Activated CD4-positive, alpha-beta T cell treated with anti-CD3 and anti-CD28 coated beads for 36 hours (primary cell): Measurements from ENCODE around the gene GSK3B. TPM values are rescaled to one million over a fixed set of nuclear protein-coding genes. Genes with fewer than 3 reads are reported as not detected.

Source experiments
- ATAC-seq: fragments of 200-7000 bp; cut with Tn5 transposase; one replicate; pipeline ENCODE4 v1.10.0; 2021; ENCODE audit warnings: mild to moderate bottlenecking, moderate library complexity
- CTCF ChIA-PET: fragments of 350-600 bp; sonication (Branson Sonifier 250); formaldehyde crosslinking; loops from one replicate; lab custom pipeline; 2021; ENCODE audit warnings: antibody characterized with exemption; lab: Charles Lee
- POLR2A ChIA-PET: fragments of 350-600 bp; sonication (Branson Sonifier 250); formaldehyde crosslinking; loops from one replicate; lab custom pipeline; 2021; ENCODE audit warnings: antibody characterized with exemption, inconsistent platforms; lab: Charles Lee
- DNase-seq: peaks from one replicate; pipeline ENCODE4 v3.0.0-alpha.2; 2020
- H3K27ac Mint-ChIP-seq: one replicate; pipeline ENCODE4 v1.8.0; 2021; ENCODE audit warnings: mixed read lengths
- H3K27me3 Mint-ChIP-seq: one replicate; pipeline ENCODE4 v1.8.0; 2021; ENCODE audit warnings: mixed read lengths
- H3K36me3 Mint-ChIP-seq: one replicate; pipeline ENCODE4 v1.8.0; 2021; ENCODE audit warnings: low read depth, mixed read lengths
- H3K4me1 Mint-ChIP-seq: one replicate; pipeline ENCODE4 v1.8.0; 2021; ENCODE audit warnings: mixed read lengths
- H3K4me3 Mint-ChIP-seq: one replicate; pipeline ENCODE4 v1.8.0; 2021; ENCODE audit warnings: mild to moderate bottlenecking, moderate library complexity, mixed read lengths
- H3K9me3 Mint-ChIP-seq: one replicate; pipeline ENCODE4 v1.8.0; 2021; ENCODE audit warnings: low read depth, mixed read lengths
- intact Hi-C, 2 experiments: fragments of 100-400 bp; cut with DNase I in 1 of 2; cut with micrococcal nuclease in 1 of 2; formaldehyde crosslinking; loops; one replicate each; pipeline versions ENCODE4 v1.14.2 to v1.15.1; 2022 to 2024; cut with DNase I, micrococcal nuclease
- total RNA-seq, 2 experiments: library from RNA; stranded (reverse); gene quantifications; one replicate each; pipeline ENCODE4 v1.2.3, GENCODE V29; 2021

The GSK3B gene
- total RNA-seq, 2 experiments from 2014 or later: 29.1 to 31.5 TPM

DNA sequence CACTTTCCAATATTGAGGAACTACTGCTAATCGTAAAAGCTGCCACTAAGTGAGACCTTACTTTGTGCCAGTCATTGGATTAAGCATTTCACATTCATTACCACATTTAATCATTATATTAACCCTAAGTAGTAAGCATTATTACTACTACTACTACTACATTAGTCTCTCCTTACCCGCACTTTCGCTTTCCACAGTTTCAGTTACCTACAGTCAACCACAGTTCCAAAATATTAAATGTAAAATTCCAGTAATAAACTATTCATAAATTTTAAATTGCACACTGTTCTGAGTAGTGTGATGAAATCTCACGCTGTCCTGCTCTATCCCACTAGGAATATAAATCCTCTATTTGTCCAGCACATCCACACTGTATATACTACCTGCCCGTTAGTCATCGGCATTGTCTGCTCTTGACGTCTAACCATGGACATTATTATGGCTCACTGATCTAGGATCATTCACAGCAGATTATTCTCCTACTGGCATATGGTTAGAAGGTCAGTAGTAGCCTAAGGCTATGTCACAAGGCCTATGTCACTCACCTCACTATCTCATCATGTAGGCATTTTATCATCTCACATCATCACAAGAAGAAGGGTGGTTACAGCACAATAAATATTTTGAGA lies 121.1 kb downstream of the GSK3B start:
- Mint-ChIP-seq H3K4me3 (no peak overlapping the region), H3K9me3 (peaks cover 5% of the 10 kb centered on the region), H3K27ac (no peak overlapping the region), H3K36me3 (peaks cover 11% of the 10 kb centered on the region), H3K4me1 (peaks cover 29% of the 10 kb centered on the region), H3K27me3 (no peaks in the 10 kb centered on the region)
- no peak for DNase-seq
- intact Hi-C loops: no loop called here
- CTCF ChIA-PET: interaction anchor here (1.5 kb wide), 1 partner anchor 444 kb away, joined by 4 read pairs; no protein-coding TSS in a partner anchor
- ATAC-seq: no peak
- POLR2A ChIA-PET: no interaction called here

DNA sequence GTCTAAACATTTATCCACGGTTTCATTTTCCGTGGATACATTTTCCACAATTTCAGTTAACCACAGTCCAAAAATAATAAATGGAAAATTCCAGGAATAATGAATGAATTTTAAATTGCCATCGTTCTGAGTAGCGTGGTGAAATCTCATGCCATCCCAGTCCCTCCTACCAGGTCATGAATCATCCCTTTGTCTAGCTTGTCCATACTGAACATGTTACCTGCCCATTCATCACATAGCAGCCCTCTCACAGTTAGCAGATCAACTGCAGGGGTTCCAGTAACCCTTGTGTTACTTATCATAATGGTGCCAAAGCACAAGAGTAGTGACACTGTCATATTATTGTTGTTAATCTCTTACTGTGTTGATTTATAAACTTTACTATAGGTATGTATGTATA lies 124.5 kb downstream of the GSK3B start:
- POLR2A ChIA-PET: no interaction called here
- peaks cover 5% of the 10 kb centered on the region for H3K9me3 Mint-ChIP-seq
- H3K27ac Mint-ChIP-seq: no peak overlapping the region
- peaks cover 16% of the 10 kb centered on the region for H3K4me1 Mint-ChIP-seq
- no peak overlapping the region for H3K4me3 Mint-ChIP-seq
- CTCF ChIA-PET: interaction anchor here (0.6 kb wide), 1 partner anchor 78 kb away, joined by 3 read pairs; no protein-coding TSS in a partner anchor
- DNase-seq (no peak), ATAC-seq (no peak)
- intact Hi-C loops: no loop called here
- H3K36me3 Mint-ChIP-seq: peaks cover 5% of the 10 kb centered on the region
- no peaks in the 10 kb centered on the region for H3K27me3 Mint-ChIP-seq

DNA sequence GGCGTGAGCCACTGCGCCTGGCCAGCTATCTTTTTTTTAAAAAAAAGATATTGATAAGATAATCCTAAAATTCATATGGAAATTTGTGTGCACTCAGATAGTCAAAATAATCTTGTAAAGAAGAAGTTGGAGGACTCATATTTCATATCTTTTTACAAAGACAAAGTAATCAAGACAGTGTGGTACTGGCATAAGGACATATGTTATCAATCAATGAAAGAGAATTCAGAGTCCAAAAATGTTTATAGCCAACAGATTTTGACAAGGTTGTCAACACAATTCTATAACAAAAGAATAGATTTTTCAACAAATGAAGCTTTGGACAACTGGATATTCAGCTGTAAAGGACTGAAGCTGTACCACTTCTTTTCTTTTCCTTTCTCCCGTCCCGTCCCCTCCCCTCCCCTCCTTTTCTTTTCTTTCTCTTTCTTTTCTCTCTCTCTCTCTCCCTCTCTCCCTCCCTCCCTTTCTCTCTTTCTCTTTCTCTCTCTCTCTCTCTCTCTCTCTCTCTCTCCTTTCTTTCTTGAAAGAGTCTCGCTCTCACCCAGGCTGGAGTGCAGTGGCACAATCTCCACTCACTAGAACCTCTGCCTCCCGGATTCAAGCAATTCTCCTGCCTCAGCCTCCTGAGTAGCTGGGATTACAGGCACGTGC lies 126.8 kb downstream of the GSK3B start:
- intact Hi-C loops: no loop called here
- no peaks in the 10 kb centered on the region for H3K27me3 Mint-ChIP-seq
- H3K36me3 Mint-ChIP-seq: peaks cover 4% of the 10 kb centered on the region

DNA sequence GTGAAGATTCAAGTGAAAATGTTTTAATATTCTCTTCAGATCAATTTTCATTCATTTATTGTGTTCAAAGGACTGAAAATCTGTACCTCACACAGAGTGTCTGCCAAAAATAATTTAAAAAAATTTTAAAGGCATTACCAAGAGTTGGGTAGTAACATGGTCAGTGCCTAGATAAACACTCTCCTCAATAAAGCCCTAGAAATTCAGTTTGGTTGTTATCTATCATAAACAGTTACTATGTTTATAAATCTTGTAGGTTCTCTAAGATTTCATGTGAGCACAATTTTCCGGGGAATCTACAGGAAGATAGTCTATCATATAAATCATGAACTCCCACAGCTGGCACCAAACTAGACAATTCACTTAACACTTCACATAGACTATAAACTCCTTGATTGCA lies 128.6 kb downstream of the GSK3B start:
- intact Hi-C loops: no loop called here

More for the DNA sequence above, 126.8 kb downstream of the GSK3B start:
- H3K4me1 Mint-ChIP-seq: peaks cover 18% of the 10 kb centered on the region
- POLR2A ChIA-PET: no interaction called here
- no peak overlapping the region for H3K4me3 Mint-ChIP-seq
- ATAC-seq (no peak), DNase-seq (no peak)
- no peak overlapping the region for H3K27ac Mint-ChIP-seq
- CTCF ChIA-PET: interaction anchor here (0.8 kb wide), 1 partner anchor 216 kb away, joined by 3 read pairs; no protein-coding TSS in a partner anchor
- peaks cover 1% of the 10 kb centered on the region for H3K9me3 Mint-ChIP-seq

GRCh38 chr3:119964294-119964693 lies 130.0 kb downstream of the GSK3B start:
- intact Hi-C loops: no loop called here
- no peak overlapping the region for H3K27ac Mint-ChIP-seq
- ChIA-PET CTCF (no interaction called here), POLR2A (no interaction called here)
- ATAC-seq (no peak), DNase-seq (no peak)
- H3K4me3 Mint-ChIP-seq: no peak overlapping the region
- no peaks in the 10 kb centered on the region for H3K27me3 Mint-ChIP-seq
- H3K4me1 Mint-ChIP-seq: peaks cover 17% of the 10 kb centered on the region
- peaks cover 8% of the 10 kb centered on the region for H3K36me3 Mint-ChIP-seq
- peaks cover 1% of the 10 kb centered on the region for H3K9me3 Mint-ChIP-seq

More for the DNA sequence above, 128.6 kb downstream of the GSK3B start:
- H3K4me1 Mint-ChIP-seq: peaks cover 21% of the 10 kb centered on the region
- H3K36me3 Mint-ChIP-seq: peaks cover 7% of the 10 kb centered on the region
- H3K9me3 Mint-ChIP-seq: peaks cover 1% of the 10 kb centered on the region
- ChIA-PET CTCF (interaction anchor here (0.7 kb wide), 1 partner anchor 232 kb away, joined by 4 read pairs; no protein-coding TSS in a partner anchor), POLR2A (no interaction called here)
- H3K27me3 Mint-ChIP-seq: no peaks in the 10 kb centered on the region
- H3K4me3 Mint-ChIP-seq: no peak overlapping the region
- ATAC-seq: no peak
- H3K27ac Mint-ChIP-seq: no peak overlapping the region
- DNase-seq: no peak

GRCh38 chr3:119955972-119956371 lies 138.3 kb downstream of the GSK3B start:
- Mint-ChIP-seq H3K27me3 (no peaks in the 10 kb centered on the region), H3K36me3 (peaks cover 7% of the 10 kb centered on the region), H3K27ac (no peak overlapping the region), H3K9me3 (no peaks in the 10 kb centered on the region), H3K4me3 (no peak overlapping the region), H3K4me1 (peaks cover 35% of the 10 kb centered on the region)
- POLR2A ChIA-PET: no interaction called here
- ATAC-seq (no peak), DNase-seq (no peak)
- intact Hi-C loops: no loop called here
- CTCF ChIA-PET: interaction anchor here (0.6 kb wide), 1 partner anchor 234 kb away, joined by 3 read pairs; no protein-coding TSS in a partner anchor

GRCh38 chr3:119950666-119951325 lies 143.5 kb downstream of the GSK3B start:
- intact Hi-C loops: no loop called here
- ATAC-seq (no peak), DNase-seq (no peak)
- Mint-ChIP-seq H3K36me3 (peaks cover 4% of the 10 kb centered on the region), H3K9me3 (no peaks in the 10 kb centered on the region), H3K4me1 (peaks cover 31% of the 10 kb centered on the region), H3K27me3 (no peaks in the 10 kb centered on the region), H3K4me3 (no peak overlapping the region), H3K27ac (no peak overlapping the region)
- ChIA-PET POLR2A (no interaction called here), CTCF (interaction anchor here (0.6 kb wide), 1 partner anchor 1169 kb away, joined by 3 read pairs; no protein-coding TSS in a partner anchor)

DNA sequence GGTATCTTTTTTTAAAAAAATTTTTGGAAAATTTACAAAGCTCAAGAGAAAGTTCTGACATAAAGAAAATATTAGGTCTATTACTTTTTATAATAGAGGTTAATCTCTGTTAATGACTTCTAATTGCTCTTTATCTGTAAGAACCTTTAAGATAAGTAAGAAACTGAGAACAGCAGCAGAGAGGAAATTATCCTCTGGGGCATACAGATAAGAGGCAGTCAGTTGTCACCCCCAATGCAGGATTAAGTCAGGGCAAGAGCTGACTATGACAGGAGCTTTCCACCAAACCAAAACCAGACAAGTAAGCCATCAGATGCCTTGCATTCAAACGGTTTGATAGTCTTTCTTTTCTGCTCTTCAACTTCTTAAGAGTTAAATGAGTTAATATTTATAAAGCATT lies 149.0 kb downstream of the GSK3B start:
- Mint-ChIP-seq H3K27me3 (no peaks in the 10 kb centered on the region), H3K36me3 (peaks cover 7% of the 10 kb centered on the region), H3K4me3 (no peak overlapping the region), H3K9me3 (no peaks in the 10 kb centered on the region), H3K4me1 (peaks cover 30% of the 10 kb centered on the region), H3K27ac (no peak overlapping the region)
- POLR2A ChIA-PET: no interaction called here
- no peak for DNase-seq
- intact Hi-C loops: no loop called here
- no peak for ATAC-seq
- CTCF ChIA-PET: interaction anchor here (0.7 to 0.8 kb wide), 2 partner anchors 114 to 616 kb away, joined by 3 read pairs; no protein-coding TSS in a partner anchor

GRCh38 chr3:119944091-119944490 lies 150.2 kb downstream of the GSK3B start:
- intact Hi-C loops: no loop called here
- Mint-ChIP-seq H3K27ac (peak overlapping the region; percentile 40), H3K9me3 (no peaks in the 10 kb centered on the region)

GRCh38 chr3:119939077-119939476 lies 155.2 kb downstream of the GSK3B start:
- DNase-seq: no peak
- ChIA-PET CTCF (no interaction called here), POLR2A (no interaction called here)
- intact Hi-C loops: loop anchor here in 1 of 2 experiments (5.0 kb wide), 1 partner anchor 153 kb away; the partner anchor contains the start of gene GSK3B
- no peak for ATAC-seq
- H3K27me3 Mint-ChIP-seq: no peaks in the 10 kb centered on the region
- peaks cover 42% of the 10 kb centered on the region for H3K4me1 Mint-ChIP-seq
- H3K27ac Mint-ChIP-seq: no peak overlapping the region
- peaks cover 11% of the 10 kb centered on the region for H3K36me3 Mint-ChIP-seq
- H3K4me3 Mint-ChIP-seq: no peak overlapping the region
- H3K9me3 Mint-ChIP-seq: no peaks in the 10 kb centered on the region

More at GRCh38 chr3:119944091-119944490, 150.2 kb downstream of the GSK3B start:
- ChIA-PET CTCF (interaction anchor here (1.0 kb wide), 1 partner anchor 14 kb away, joined by 3 read pairs; no protein-coding TSS in a partner anchor), POLR2A (no interaction called here)
- DNase-seq (no peak), ATAC-seq (no peak)
- Mint-ChIP-seq H3K4me1 (peaks cover 29% of the 10 kb centered on the region), H3K36me3 (peaks cover 7% of the 10 kb centered on the region), H3K4me3 (no peak overlapping the region), H3K27me3 (no peaks in the 10 kb centered on the region)

DNA sequence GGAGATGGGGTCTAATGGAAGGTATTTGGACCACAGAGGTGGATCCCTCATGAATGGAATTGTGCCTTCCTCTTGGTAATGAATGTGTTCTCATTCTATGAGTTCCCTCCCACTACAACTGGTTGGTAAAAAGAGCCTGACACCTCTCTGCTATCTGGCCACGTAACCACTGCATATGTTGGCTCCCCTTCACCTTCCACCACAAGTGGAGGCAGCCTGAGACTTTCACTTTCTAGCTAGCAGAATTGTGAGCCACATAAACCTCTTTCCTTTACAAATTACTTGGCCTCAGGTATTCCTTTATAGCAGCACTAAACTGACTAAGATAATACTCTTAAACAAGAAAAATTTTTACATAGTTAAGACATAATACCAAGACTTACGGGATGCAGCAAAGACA lies 157.0 kb downstream of the GSK3B start:
- Mint-ChIP-seq H3K9me3 (no peaks in the 10 kb centered on the region), H3K27ac (peak overlapping the region; percentile 84), H3K36me3 (peaks cover 11% of the 10 kb centered on the region), H3K4me3 (peak overlapping the region; percentile 24), H3K4me1 (peaks cover 37% of the 10 kb centered on the region), H3K27me3 (no peaks in the 10 kb centered on the region)
- ChIA-PET CTCF (interaction anchor here (1.0 kb wide), 3 partner anchors 9 to 156 kb away, joined by 3 to 6 read pairs (median 5); no protein-coding TSS in a partner anchor), POLR2A (interaction anchor here (1.0 kb wide), 1 partner anchor 412 kb away, joined by 3 read pairs; the partner anchor contains the start of gene LRRC58)
- intact Hi-C loops: loop anchor here (1.0 to 5.0 kb wide), 3 partner anchors 25 to 158 kb away; partner anchors contain the start of gene GSK3B (in 1 of the 2)
- ATAC-seq (peak; percentile 98), DNase-seq (peak; percentile 73)
